Neural cell (in vitro differentiated cells): Measurements from ENCODE around the gene UBAP1L. TPM values are rescaled to one million over a fixed set of nuclear protein-coding genes. Genes with fewer than 3 reads are reported as not detected.

Source experiments
- H2AFZ ChIP-seq: fragments of 200-600, 300-800 bp; sonication (generic), shearing (Covaris generic); 2 replicates; pipeline ENCODE4 v1.6.0; 2014; ENCODE audit warnings: low read depth, mild to moderate bottlenecking, antibody characterized with exemption, low read length, moderate library complexity
- H3F3A ChIP-seq: fragments of 200-600 bp; shearing (Covaris generic); 2 replicates; pipeline ENCODE4 v1.6.1; 2016; ENCODE audit warnings: mild to moderate bottlenecking, moderate library complexity, mixed read lengths, antibody characterized with exemption, low read length; ENCODE audit not compliant: insufficient read depth, poor library complexity, severe bottlenecking
- H3K27ac ChIP-seq: fragments of 200-600, 300-800 bp; sonication (generic), shearing (Covaris generic); 2 replicates; pipeline ENCODE4 v1.5.1; 2014; ENCODE audit warnings: mild to moderate bottlenecking, low read length, moderate library complexity
- H3K27me3 ChIP-seq: fragments of 300-800, 200-600 bp; sonication (generic), shearing (Covaris generic); 2 replicates; pipeline ENCODE4 v1.6.0; 2014; ENCODE audit warnings: mild to moderate bottlenecking, low read depth, low read length, moderate library complexity; ENCODE audit not compliant: insufficient read depth
- H3K36me3 ChIP-seq: fragments of 300-800, 200-600 bp; sonication (generic), shearing (Covaris generic); 2 replicates; pipeline ENCODE4 v1.5.1; 2014; ENCODE audit warnings: mild to moderate bottlenecking, antibody characterized with exemption, low read length, moderate library complexity; ENCODE audit not compliant: insufficient read depth
- H3K4me2 ChIP-seq: fragments of 300-800, 200-600 bp; sonication (generic), shearing (Covaris generic); 2 replicates; pipeline ENCODE4 v1.6.0; 2014; ENCODE audit warnings: mild to moderate bottlenecking, low read length
- H3K4me3 ChIP-seq: fragments of 300-800, 200-600 bp; sonication (generic), shearing (Covaris generic); 2 replicates; pipeline ENCODE4 v1.5.1; 2014; ENCODE audit warnings: mild to moderate bottlenecking, low read length, moderate library complexity
- H3K79me2 ChIP-seq: fragments of 200-600 bp; shearing (Covaris generic); replicated peaks from 2 replicates; pipeline ENCODE4 v1.6.0; 2014; ENCODE audit warnings: mild to moderate bottlenecking, low read length, moderate library complexity; ENCODE audit not compliant: insufficient read depth
- H3K9ac ChIP-seq: fragments of 300-800, 200-600 bp; sonication (generic), shearing (Covaris generic); 2 replicates; pipeline ENCODE4 v1.6.1; 2016; ENCODE audit warnings: mild to moderate bottlenecking, low read length, mixed read lengths
- H3K9me2 ChIP-seq: fragments of 200-600 bp; shearing (Covaris generic); 2 replicates; pipeline ENCODE4 v1.6.1; 2016; ENCODE audit warnings: mild to moderate bottlenecking, low read length, mixed read lengths; ENCODE audit not compliant: insufficient read depth
- H3K9me3 ChIP-seq: fragments of 200-600, 300-800 bp; sonication (generic), shearing (Covaris generic); 2 replicates; pipeline ENCODE4 v1.6.1; 2016; ENCODE audit warnings: mild to moderate bottlenecking, mixed run types, low read length, moderate library complexity, mixed read lengths
- H4K20me1 ChIP-seq: fragments of 200-600 bp; shearing (Covaris generic); 2 replicates; pipeline ENCODE4 v1.6.1; 2016; ENCODE audit warnings: mild to moderate bottlenecking, mixed run types; ENCODE audit not compliant: insufficient read depth
- CTCF ChIP-seq: fragments of 450-650 bp; IDR thresholded peaks from 2 replicates; pipeline ENCODE4 v1.5.1; 2014; ENCODE audit warnings: antibody characterized with exemption, mild to moderate bottlenecking, moderate library complexity; ENCODE audit not compliant: poor library complexity, severe bottlenecking
- EP300 ChIP-seq: fragments of 450-650 bp; conservative IDR thresholded peaks from 2 replicates; pipeline ENCODE4 v1.6.1; 2014; ENCODE audit warnings: antibody characterized with exemption, mild to moderate bottlenecking, moderate library complexity; ENCODE audit not compliant: poor library complexity, severe bottlenecking
- EZH2 ChIP-seq: fragments of 200-600, 300-800 bp; shearing (Covaris generic), sonication (generic); IDR thresholded peaks from 2 replicates; pipeline ENCODE4 v1.6.1; 2014; ENCODE audit warnings: antibody characterized with exemption, low read length, borderline replicate concordance, mild to moderate bottlenecking; ENCODE audit not compliant: insufficient read depth, poor library complexity, severe bottlenecking
- MXI1 ChIP-seq: fragments of 450-650 bp; conservative IDR thresholded peaks from 2 replicates; pipeline ENCODE4 v1.6.1; 2014; ENCODE audit warnings: antibody characterized with exemption, mild to moderate bottlenecking; ENCODE audit not compliant: poor library complexity, severe bottlenecking
- POLR2AphosphoS5 ChIP-seq: IDR thresholded peaks from 2 replicates; pipeline ENCODE4 v1.6.1; 2012
- RAD21 ChIP-seq: fragments of 450-650 bp; conservative IDR thresholded peaks from 2 replicates; pipeline ENCODE4 v1.6.1; 2014; ENCODE audit warnings: antibody characterized with exemption, mild to moderate bottlenecking, moderate library complexity
- REST ChIP-seq: IDR thresholded peaks from 2 replicates; pipeline ENCODE4 v1.6.1; 2012; ENCODE audit warnings: borderline replicate concordance
- SMC3 ChIP-seq: fragments of 450-650 bp; conservative IDR thresholded peaks from 2 replicates; pipeline ENCODE4 v1.6.1; 2014; ENCODE audit warnings: antibody characterized with exemption, mild to moderate bottlenecking, moderate library complexity; ENCODE audit not compliant: poor library complexity
- TAF1 ChIP-seq: IDR thresholded peaks from 2 replicates; pipeline ENCODE4 v1.6.1; 2012; ENCODE audit warnings: low read depth
- polyA plus RNA-seq: library from polyadenylated mRNA; depleted of rRNA; stranded (reverse); fragments of >200 nt; gene quantifications from 2 replicates; pipeline ENCODE4 v1.2.3, GENCODE V29; 2014

UBAP1L gene
- polyA plus RNA-seq, 1 donor from 2014 or later: 10.3 TPM

GRCh38 chr15:65067645-65068402, 47.2 kb downstream of the UBAP1L start, which contains the start of gene RASL12:
Gene RASL12, minus strand, starts transcription at chr15:65067991. Its CDS starts 156 bp downstream, at chr15:65067835.
- Histone ChIP-seq H4K20me1 (no peaks in the 10 kb centered on the region), H3K9me3 (no peaks in the 10 kb centered on the region), H3K79me2 (no peaks in the 10 kb centered on the region), H3K27ac (no peak within 1 kb of the TSS), H2AFZ (no peak within 1 kb of the TSS), H3K27me3 (peaks cover 30% of the 10 kb centered on the region), H3K9me2 (no peaks in the 10 kb centered on the region), H3K4me3 (no peak within 1 kb of the TSS), H3K36me3 (no peaks in the 10 kb centered on the region), H3K9ac (no peak within 1 kb of the TSS), H3K4me2 (no peak within 1 kb of the TSS), H3F3A (no peaks in the 10 kb centered on the region)
- TF ChIP-seq POLR2AphosphoS5 (no peak), EZH2 (no peak)

GRCh38 chr15:65067317-65067644, 47.7 kb downstream of the UBAP1L start:
- H3K9me2 ChIP-seq: no peaks in the 10 kb centered on the region
- no peak overlapping the region for H3K9ac ChIP-seq
- H3K27ac ChIP-seq: no peak overlapping the region
- no peaks in the 10 kb centered on the region for H3K9me3 ChIP-seq
- TF ChIP-seq TAF1 (no peak), CTCF (no peak), REST (no peak), EP300 (no peak), POLR2AphosphoS5 (no peak), RAD21 (no peak), EZH2 (no peak), MXI1 (no peak), SMC3 (no peak)
- no peaks in the 10 kb centered on the region for H3F3A ChIP-seq
- H3K79me2 ChIP-seq: no peaks in the 10 kb centered on the region
- no peak overlapping the region for H3K4me2 ChIP-seq
- H4K20me1 ChIP-seq: no peaks in the 10 kb centered on the region
- no peak overlapping the region for H2AFZ ChIP-seq
- peaks cover 30% of the 10 kb centered on the region for H3K27me3 ChIP-seq
- no peak overlapping the region for H3K4me3 ChIP-seq
- H3K36me3 ChIP-seq: no peaks in the 10 kb centered on the region
